HEK293 (cell line): ENCODE measurements around the gene PSEN2.

Experiments used
- CTCF ChIA-PET: fragments of 350-600 bp; formaldehyde crosslinking; extraction: SDS; loops from one replicate; lab custom pipeline; 2021; ENCODE audit warnings: antibody characterized with exemption; lab: Yijun Ruan, JAX
- POLR2A ChIA-PET: fragments of 300-600 bp; formaldehyde crosslinking; extraction: SDS; loops from one replicate; lab custom pipeline; 2020; ENCODE audit warnings: antibody characterized with exemption, inconsistent platforms; lab: Yijun Ruan, JAX
- H3K27ac ChIP-seq: fragments of 200-500 bp; sonication (Bioruptor generic); 2 replicates; pipeline ENCODE4 v1.5.1; 2014; ENCODE audit warnings: low read depth, low read length, control low read depth, inconsistent platforms; ENCODE audit errors: extremely low read depth
- H3K36me3 ChIP-seq, 2 experiments: fragments of 200-500 bp in 1 of 2; sonication (Bioruptor generic) in 1 of 2; 1 replicate in 1 of 2; 2 replicates in 1 of 2; pipeline ENCODE4 v1.5.1; 2014 to 2017; ENCODE audit warnings: inconsistent platforms in 2 of 2, low read length in 2 of 2; ENCODE audit not compliant: control insufficient read depth in 2 of 2, insufficient read depth in 1 of 2
- H3K4me1 ChIP-seq: fragments of 200-500 bp; sonication (Bioruptor generic); 2 replicates; pipeline ENCODE4 v1.5.1; 2014; ENCODE audit warnings: mild to moderate bottlenecking, low read length, inconsistent platforms; ENCODE audit not compliant: control insufficient read depth, insufficient read depth
- H3K4me3 ChIP-seq: 2 replicates; pipeline ENCODE4 v1.5.1; 2011; ENCODE audit warnings: low read depth, mild to moderate bottlenecking, control low read depth, low read length, moderate library complexity
- H3K9me3 ChIP-seq: fragments of 200-500 bp; sonication (Bioruptor generic); 2 replicates; pipeline ENCODE4 v1.5.1; 2014; ENCODE audit warnings: low read depth, low read length, inconsistent platforms; ENCODE audit not compliant: control insufficient read depth, insufficient read depth
- CTCF ChIP-seq: fragments of 450-650 bp; formaldehyde crosslinking; IDR thresholded peaks from 2 replicates; pipeline ENCODE4 v1.5.1; 2016; ENCODE audit warnings: missing biosample characterization, missing genetic modification characterization
- GLI4 ChIP-seq: fragments of 450-650 bp; formaldehyde crosslinking; IDR thresholded peaks from 2 replicates; pipeline ENCODE4 v1.5.1; 2016; ENCODE audit warnings: missing biosample characterization, missing genetic modification characterization
- GLIS2 ChIP-seq: fragments of 450-650 bp; formaldehyde crosslinking; IDR thresholded peaks from 2 replicates; pipeline ENCODE4 v1.5.1; 2016; ENCODE audit warnings: missing biosample characterization, missing genetic modification characterization
- IKZF3 ChIP-seq: fragments of 450-650 bp; IDR thresholded peaks from 2 replicates; pipeline ENCODE4 v1.5.0; 2018; ENCODE audit warnings: missing biosample characterization, mild to moderate bottlenecking, missing genetic modification characterization, moderate library complexity
- PRDM1 ChIP-seq: fragments of 450-650 bp; formaldehyde crosslinking; IDR thresholded peaks from 2 replicates; pipeline ENCODE4; 2016; ENCODE audit warnings: missing biosample characterization, missing genetic modification characterization
- SALL2 ChIP-seq: fragments of 450-650 bp; formaldehyde crosslinking; IDR thresholded peaks from 2 replicates; pipeline ENCODE4 v1.5.0; 2017; ENCODE audit warnings: missing biosample characterization, mild to moderate bottlenecking, missing genetic modification characterization, borderline replicate concordance
- SETDB1 ChIP-seq: IDR thresholded peaks from one replicate; pipeline ENCODE4 v1.6.1; 2017; ENCODE audit warnings: mild to moderate bottlenecking, low read length, moderate library complexity, mixed read lengths; ENCODE audit not compliant: insufficient read length
- ZEB2 ChIP-seq: fragments of 450-650 bp; formaldehyde crosslinking; IDR thresholded peaks from 2 replicates; pipeline ENCODE4 v1.5.1; 2016; ENCODE audit warnings: missing biosample characterization, missing genetic modification characterization
- ZNF132 ChIP-seq: fragments of 450-650 bp; formaldehyde crosslinking; IDR thresholded peaks from 2 replicates; pipeline ENCODE4 v1.5.1; 2017; ENCODE audit warnings: missing biosample characterization, missing genetic modification characterization, borderline replicate concordance
- ZNF335 ChIP-seq: fragments of 450-650 bp; formaldehyde crosslinking; conservative IDR thresholded peaks from 2 replicates; pipeline ENCODE4 v1.5.1; 2016; ENCODE audit warnings: missing biosample characterization, missing genetic modification characterization
- ZNF398 ChIP-seq: fragments of 450-650 bp; formaldehyde crosslinking; IDR thresholded peaks from 2 replicates; pipeline ENCODE4 v1.5.1; 2017; ENCODE audit warnings: missing biosample characterization, missing genetic modification characterization
- ZNF488 ChIP-seq: fragments of 450-650 bp; formaldehyde crosslinking; IDR thresholded peaks from 2 replicates; pipeline ENCODE4 v1.5.1; 2016; ENCODE audit warnings: missing biosample characterization, missing genetic modification characterization
- ZNF518A ChIP-seq: fragments of 450-650 bp; formaldehyde crosslinking; conservative IDR thresholded peaks from 2 replicates; pipeline ENCODE4 v1.5.1; 2016; ENCODE audit warnings: low read depth, missing biosample characterization, missing genetic modification characterization
- ZNF544 ChIP-seq: fragments of 450-650 bp; formaldehyde crosslinking; IDR thresholded peaks from 2 replicates; pipeline ENCODE4 v1.5.0; 2017; ENCODE audit warnings: missing biosample characterization, missing genetic modification characterization
- ZNF555 ChIP-seq: fragments of 450-650 bp; formaldehyde crosslinking; conservative IDR thresholded peaks from 2 replicates; pipeline ENCODE4 v1.5.1; 2017; ENCODE audit warnings: missing biosample characterization, mild to moderate bottlenecking, missing genetic modification characterization, inconsistent platforms
- ZNF560 ChIP-seq: fragments of 450-650 bp; formaldehyde crosslinking; IDR thresholded peaks from 2 replicates; pipeline ENCODE4 v1.5.1; 2017; ENCODE audit warnings: missing biosample characterization, missing genetic modification characterization, borderline replicate concordance
- ZNF768 ChIP-seq: fragments of 450-650 bp; formaldehyde crosslinking; IDR thresholded peaks from 2 replicates; pipeline ENCODE4 v1.5.1; 2018; ENCODE audit warnings: missing biosample characterization, mild to moderate bottlenecking, missing genetic modification characterization
- ZSCAN30 ChIP-seq: fragments of 450-650 bp; IDR thresholded peaks from 2 replicates; pipeline ENCODE4 v1.5.1; 2018; ENCODE audit warnings: missing biosample characterization, mild to moderate bottlenecking, missing genetic modification characterization, moderate library complexity

Gene PSEN2

GRCh38 chr1:226908913-226909312 lies 38.5 kb downstream of the PSEN2 start:
- Histone ChIP-seq H3K4me3 (no peak overlapping the region), H3K4me1 (no peaks in the 10 kb centered on the region), H3K27ac (no peak overlapping the region), H3K9me3 (no peaks in the 10 kb centered on the region), H3K36me3 (peaks cover 3 to 49% of the 10 kb centered on the region in 2 experiments)
- TF ChIP-seq GLI4: no peak
- TF ChIP-seq GLIS2 (tag by site-specific recombination): no peak
- TF ChIP-seq ZNF132 (tag by site-specific recombination): no peak
- TF ChIP-seq ZEB2 (tag by site-specific recombination): no peak
- TF ChIP-seq ZNF488 (tag by site-specific recombination): no peak
- TF ChIP-seq PRDM1: no peak
- no peak for TF ChIP-seq IKZF3
- no peak for TF ChIP-seq ZNF544 (tag by site-specific recombination)
- TF ChIP-seq ZSCAN30 (tag by site-specific recombination): no peak
- TF ChIP-seq ZNF555 (tag by site-specific recombination): no peak
- CTCF ChIA-PET: no interaction called here
- POLR2A ChIA-PET: no interaction called here

GRCh38 chr1:226912587-226913176 lies 42.3 kb downstream of the PSEN2 start:
- POLR2A ChIA-PET: no interaction called here

GRCh38 chr1:226915672-226915995 lies 45.2 kb downstream of the PSEN2 start:
- ChIA-PET POLR2A (no interaction called here), CTCF (interaction anchor here (0.8 to 1.1 kb wide), 3 partner anchors 9 to 693 kb away, joined by 3 to 4 read pairs (median 3); no protein-coding TSS in a partner anchor)
- H3K4me1 ChIP-seq: no peaks in the 10 kb centered on the region
- no peak overlapping the region for H3K27ac ChIP-seq
- peaks cover 0 to 37% of the 10 kb centered on the region in 2 experiments; a peak in 2 of 3 replicates for H3K36me3 ChIP-seq
- no peaks in the 10 kb centered on the region for H3K9me3 ChIP-seq
- H3K4me3 ChIP-seq: no peak overlapping the region
- TF ChIP-seq ZNF518A (tag by site-specific recombination) (no peak), SETDB1 (no peak), SALL2 (tag by site-specific recombination) (no peak), ZNF560 (tag by site-specific recombination) (no peak), ZNF768 (tag by site-specific recombination) (no peak)

More at GRCh38 chr1:226912587-226913176, 42.3 kb downstream of the PSEN2 start:
- Histone ChIP-seq H3K27ac (no peak overlapping the region), H3K4me3 (no peak overlapping the region), H3K36me3 (peaks cover 0 to 46% of the 10 kb centered on the region in 2 experiments; a peak in 2 of 3 replicates), H3K9me3 (no peaks in the 10 kb centered on the region), H3K4me1 (no peaks in the 10 kb centered on the region)
- TF ChIP-seq ZNF335 (0 out of 2 replicates have a peak, but pooled peaks have one; percentile 7), CTCF (tag by site-specific recombination) (peak; percentile 52; the same call in 1 of the 2 replicates), ZNF398 (tag by site-specific recombination) (no peak)
- CTCF ChIA-PET: interaction anchor here (0.6 to 1.8 kb wide), 6 partner anchors 9 to 524 kb away, joined by 3 to 6 read pairs (median 3); no protein-coding TSS in a partner anchor
